IMR-90 (cell line): ENCODE results near the gene EVI5. TPM values are rescaled to one million over a fixed set of nuclear protein-coding genes. Genes with fewer than 3 reads are reported as not detected.

Experiments
- ATAC-seq: fragments of 200-7000 bp; cut with Tn5 transposase; 2 replicates; pipeline ENCODE4 v1.9.1; 2020; ENCODE audit warnings: low read depth, mild to moderate bottlenecking, moderate library complexity
- BruUV-seq: library from RNA; stranded (reverse); fragments of 400-500 nt; replicated peaks from 2 replicates; lab custom pipeline; 2021; lab: Mats Ljungman, UMichigan
- CTCF ChIA-PET: fragments of 300-600 bp; formaldehyde crosslinking; extraction: SDS; loops from one replicate; lab custom pipeline; 2021; ENCODE audit warnings: antibody characterized with exemption; lab: Yijun Ruan, JAX
- POLR2A ChIA-PET: fragments of 300-600 bp; sonication (Branson Sonifier 250); formaldehyde crosslinking; loops from one replicate; lab custom pipeline; 2022; ENCODE audit warnings: antibody characterized with exemption; ENCODE audit not compliant: unreplicated experiment; lab: Charles Lee
- DNase-seq: peaks from one replicate; pipeline ENCODE4 v3.0.0; 2013
- H2AFZ ChIP-seq: replicated peaks from 2 replicates; pipeline ENCODE3; 2013; ENCODE audit warnings: low read length, mild to moderate bottlenecking; ENCODE audit not compliant: poor library complexity
- H2AK5ac ChIP-seq: 2 replicates; pipeline ENCODE4 v1.6.1; 2013; ENCODE audit warnings: low read depth, low read length, inconsistent platforms
- H2AK9ac ChIP-seq: replicated peaks from 2 replicates; pipeline ENCODE3; 2013; ENCODE audit warnings: mild to moderate bottlenecking, low read depth, low read length, moderate library complexity; ENCODE audit not compliant: poor library complexity
- H2BK120ac ChIP-seq: 2 replicates; pipeline ENCODE4 v1.6.1; 2013; ENCODE audit warnings: low read depth, low read length, inconsistent platforms
- H2BK15ac ChIP-seq: 3 replicates; pipeline ENCODE4 v1.6.1; 2013; ENCODE audit warnings: low read depth, low read length, inconsistent platforms
- H2BK20ac ChIP-seq: 2 replicates; pipeline ENCODE4 v1.6.1; 2013; ENCODE audit warnings: low read depth, mild to moderate bottlenecking, inconsistent platforms, low read length, moderate library complexity
- H2BK5ac ChIP-seq: 2 replicates; pipeline ENCODE4 v1.6.1; 2013; ENCODE audit warnings: mild to moderate bottlenecking, low read depth, low read length, inconsistent platforms; ENCODE audit not compliant: poor library complexity, severe bottlenecking
- H3K14ac ChIP-seq: replicated peaks from 2 replicates; pipeline ENCODE4 v1.6.1; 2013; ENCODE audit warnings: low read depth, low read length, inconsistent platforms
- H3K18ac ChIP-seq: 2 replicates; pipeline ENCODE4 v1.6.1; 2013; ENCODE audit warnings: low read depth, low read length, control low read depth
- H3K23ac ChIP-seq: 2 replicates; pipeline ENCODE4 v1.6.1; 2013; ENCODE audit warnings: low read depth, low read length, inconsistent platforms
- H3K27ac ChIP-seq: 2 replicates; pipeline ENCODE4 v1.5.1; 2013; ENCODE audit warnings: mild to moderate bottlenecking, control low read depth, low read length; ENCODE audit not compliant: insufficient read depth
- H3K27me3 ChIP-seq: 2 replicates; pipeline ENCODE4 v1.6.1; 2013; ENCODE audit warnings: low read length; ENCODE audit not compliant: control insufficient read depth, insufficient read depth
- H3K36me3 ChIP-seq: 2 replicates; pipeline ENCODE4 v1.6.1; 2013; ENCODE audit warnings: low read length, mixed read lengths; ENCODE audit not compliant: control insufficient read depth, insufficient read depth
- H3K4ac ChIP-seq: 2 replicates; pipeline ENCODE4 v1.6.1; 2013; ENCODE audit warnings: low read depth, low read length, inconsistent platforms
- H3K4me1 ChIP-seq: 2 replicates; pipeline ENCODE4 v1.6.1; 2013; ENCODE audit warnings: low read length, mixed read lengths; ENCODE audit not compliant: control insufficient read depth, insufficient read depth
- H3K4me2 ChIP-seq: 2 replicates; pipeline ENCODE4 v1.6.1; 2013; ENCODE audit warnings: low read depth, mild to moderate bottlenecking, control low read depth, low read length, moderate library complexity
- H3K4me3 ChIP-seq: 2 replicates; pipeline ENCODE4 v1.5.1; 2013; ENCODE audit warnings: low read depth, mild to moderate bottlenecking, control low read depth, low read length, moderate library complexity; ENCODE audit not compliant: insufficient read depth
- H3K56ac ChIP-seq: 2 replicates; pipeline ENCODE4 v1.6.1; 2013; ENCODE audit warnings: low read length, inconsistent platforms; ENCODE audit not compliant: insufficient read depth; ENCODE audit errors: extremely low read depth
- H3K79me1 ChIP-seq, 2 experiments: 2 replicates each; pipeline ENCODE4 v1.6.1; 2013; ENCODE audit warnings: low read length in 2 of 2, inconsistent platforms in 1 of 2, low read depth in 1 of 2
- H3K9ac ChIP-seq: 2 replicates; pipeline ENCODE4 v1.6.1; 2013; ENCODE audit warnings: low read depth, low read length, control low read depth
- H3K9me1 ChIP-seq: 2 replicates; pipeline ENCODE4 v1.6.1; 2013; ENCODE audit warnings: low read length, inconsistent platforms; ENCODE audit not compliant: insufficient read depth
- H3K9me3 ChIP-seq: 2 replicates; pipeline ENCODE4 v1.6.1; 2013; ENCODE audit warnings: low read length; ENCODE audit not compliant: control insufficient read depth, insufficient read depth
- H4K20me1 ChIP-seq: 2 replicates; pipeline ENCODE4 v1.6.1; 2013; ENCODE audit warnings: low read length, inconsistent platforms; ENCODE audit not compliant: insufficient read depth
- H4K5ac ChIP-seq: 2 replicates; pipeline ENCODE4 v1.6.1; 2013; ENCODE audit warnings: mild to moderate bottlenecking, low read depth, low read length, control low read depth
- H4K8ac ChIP-seq, 2 experiments: 2 replicates each; pipeline ENCODE4 v1.6.1; 2013; ENCODE audit warnings: low read depth in 2 of 2, low read length in 2 of 2, control low read depth in 1 of 2, inconsistent platforms in 1 of 2
- H4K91ac ChIP-seq: 2 replicates; pipeline ENCODE4 v1.6.1; 2013; ENCODE audit warnings: low read depth, low read length, inconsistent platforms; ENCODE audit not compliant: insufficient read depth
- BHLHE40 ChIP-seq: fragments of 150-350 bp; IDR thresholded peaks from 2 replicates; pipeline ENCODE4 v1.6.1; 2016; ENCODE audit warnings: mild to moderate bottlenecking, low read depth, low read length
- CEBPB ChIP-seq: IDR thresholded peaks from 2 replicates; pipeline ENCODE4 v1.6.1; 2012; ENCODE audit warnings: low read depth, low read length, improper control_type of control experiment
- CHD1 ChIP-seq: IDR thresholded peaks from 2 replicates; pipeline ENCODE4 v1.6.1; 2012; ENCODE audit warnings: low read depth, low read length, improper control_type of control experiment
- FOS ChIP-seq: fragments of 150-350 bp; IDR thresholded peaks from 2 replicates; pipeline ENCODE4 v1.6.1; 2016; ENCODE audit warnings: low read depth, low read length
- MAFK ChIP-seq: IDR thresholded peaks from 2 replicates; pipeline ENCODE4 v1.6.1; 2012; ENCODE audit warnings: low read depth, low read length, improper control_type of control experiment
- MAZ ChIP-seq: IDR thresholded peaks from 2 replicates; pipeline ENCODE4 v1.6.1; 2012; ENCODE audit warnings: low read depth, mild to moderate bottlenecking, low read length, improper control_type of control experiment, moderate library complexity, borderline replicate concordance
- MXI1 ChIP-seq: IDR thresholded peaks from 2 replicates; pipeline ENCODE4 v1.6.1; 2012; ENCODE audit warnings: low read depth, mild to moderate bottlenecking, low read length, moderate library complexity, borderline replicate concordance
- NFE2L2 ChIP-seq: fragments of 150-350 bp; IDR thresholded peaks from 2 replicates; pipeline ENCODE4 v1.6.1; 2016; ENCODE audit warnings: low read depth, mild to moderate bottlenecking, low read length
- POLR2A ChIP-seq: IDR thresholded peaks from 2 replicates; pipeline ENCODE4 v1.6.1; 2012; ENCODE audit warnings: mild to moderate bottlenecking, low read depth, low read length
- RAD21 ChIP-seq: IDR thresholded peaks from 2 replicates; pipeline ENCODE4 v1.6.1; 2012; ENCODE audit warnings: low read length, improper control_type of control experiment
- RCOR1 ChIP-seq: IDR thresholded peaks from 2 replicates; pipeline ENCODE4 v1.6.1; 2012; ENCODE audit warnings: mild to moderate bottlenecking, low read length, improper control_type of control experiment; ENCODE audit not compliant: insufficient replicate concordance
- RFX5 ChIP-seq: IDR thresholded peaks from 2 replicates; pipeline ENCODE4 v1.8.0; 2012; ENCODE audit warnings: low read depth, mild to moderate bottlenecking, low read length, moderate library complexity
- SMC3 ChIP-seq: fragments of 150-350 bp; IDR thresholded peaks from 2 replicates; pipeline ENCODE4 v1.6.1; 2016; ENCODE audit warnings: low read depth, mild to moderate bottlenecking, antibody characterized with exemption, low read length, moderate library complexity
- WGBS, 2 experiments: methylation state at CpG; one replicate each; pipeline versions ENCODE4 v1.1.5 to v1.1.7; 2013; ENCODE audit warnings: missing lambda C conversion rate in 2 of 2; ENCODE audit not compliant: insufficient read length in 1 of 2; ENCODE audit errors: extremely low coverage in 2 of 2; 5-methylcytosine and 5-hydroxymethylcytosine counted together
- dilution Hi-C: fragments of 300-500 bp; cut with HindIII; formaldehyde crosslinking; loops from one replicate; pipeline ENCODE4 v1.14.3; 2018; ENCODE audit warnings: low sequenced_read_pairs; ENCODE audit not compliant: unreplicated experiment
- in situ Hi-C: fragments of 300-500 bp; cut with MboI; formaldehyde crosslinking; loops from 3 replicates; pipeline ENCODE4 v1.14.3; 2019; ENCODE audit warnings: low sequenced_read_pairs, inconsistent platforms, mixed read lengths
- intact Hi-C: fragments of 100-400 bp; cut with micrococcal nuclease; formaldehyde crosslinking; loops from 2 replicates; pipeline ENCODE4 v1.10.0; 2022
- polyA plus RNA-seq, 3 experiments: library from polyadenylated mRNA; depleted of rRNA; stranded (reverse); fragments of >200 nt; gene quantifications; 2 replicates each; pipeline ENCODE4 v1.2.3, GENCODE V29; 2012; ENCODE audit warnings: low replicate concordance in 1 of 3
- total RNA-seq: library from RNA; depleted of rRNA; stranded (reverse); fragments of >200 nt; gene quantifications from 2 replicates; pipeline ENCODE4 v1.2.3, GENCODE V29; 2012
- TF ChIP-seq, protein P1 (sequence below): fragments of 150-350 bp; IDR thresholded peaks from 2 replicates; pipeline ENCODE4 v1.6.1; 2017; ENCODE audit warnings: mild to moderate bottlenecking, antibody characterized with exemption, low read length, low read depth
- TF ChIP-seq, protein P2 (sequence below): conservative IDR thresholded peaks from 2 replicates; pipeline ENCODE4 v1.5.1; 2012; ENCODE audit warnings: mild to moderate bottlenecking, low read depth, low read length, improper control_type of control experiment
- TF ChIP-seq, protein P3 (sequence below): fragments of 150-350 bp; IDR thresholded peaks from 2 replicates; pipeline ENCODE4 v1.6.1; 2016; ENCODE audit warnings: low read depth, mild to moderate bottlenecking, low read length, moderate library complexity, borderline replicate concordance

The EVI5 gene
- total and polyA plus RNA-seq, 2 of the 4 experiments (the other 2 are of a cell fraction), result 13.9 to 26.9 TPM

DNA sequence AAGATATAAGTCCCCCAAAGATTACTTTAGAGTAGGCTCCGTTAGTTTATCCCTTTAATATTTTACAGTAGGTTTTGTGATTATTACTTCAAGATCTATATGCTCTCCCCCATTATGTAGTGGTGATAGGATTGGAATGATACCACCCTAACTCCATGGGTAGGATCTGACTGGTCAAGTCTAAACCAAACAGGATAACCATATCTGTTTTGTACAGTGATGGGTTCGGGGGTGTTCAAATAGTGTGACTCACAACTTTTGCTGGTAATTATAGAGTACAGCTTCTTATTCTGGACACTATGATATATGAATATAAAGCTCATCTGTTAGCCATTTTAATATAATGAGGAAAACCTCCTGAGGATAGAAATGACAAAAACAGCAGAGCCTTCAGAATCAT lies 212.4 kb downstream of the EVI5 start:
- intact Hi-C loops, result no loop called here
- DNase-seq (no peak), ATAC-seq (no peak)
- H3K14ac ChIP-seq, result no peak overlapping the region
- H3K4me2 ChIP-seq, result no peak overlapping the region
- H3K56ac ChIP-seq, result no peak overlapping the region
- CTCF ChIA-PET, result no interaction called here
- POLR2A ChIA-PET, result no interaction called here
- H3K79me1 ChIP-seq, result peaks cover 0 to 3% of the 10 kb centered on the region in 2 experiments; a peak in 1 of 4 replicates
- no peak overlapping the region for H2BK120ac ChIP-seq
- H3K23ac ChIP-seq, result no peak overlapping the region
- no peaks in the 10 kb centered on the region for H3K4me1 ChIP-seq
- H3K27ac ChIP-seq, result no peak overlapping the region
- peaks cover 2% of the 10 kb centered on the region; the same call in 1 of the 2 replicates for H3K36me3 ChIP-seq
- no peaks in the 10 kb centered on the region for H4K20me1 ChIP-seq
- dilution Hi-C loops, result no loop called here
- no peaks in the 10 kb centered on the region for H3K27me3 ChIP-seq
- no peak overlapping the region for H2BK5ac ChIP-seq
- no peak overlapping the region for H3K18ac ChIP-seq
- H4K5ac ChIP-seq, result no peak overlapping the region
- H4K8ac ChIP-seq, result no peak overlapping the region
- H3K4me3 ChIP-seq, result no peak overlapping the region
- H3K9ac ChIP-seq, result no peak overlapping the region
- H3K4ac ChIP-seq, result no peak overlapping the region
- no peaks in the 10 kb centered on the region for H3K9me3 ChIP-seq
- H3K9me1 ChIP-seq, result no peaks in the 10 kb centered on the region
- no TSS peak for BruUV-seq
- H2AFZ ChIP-seq, result no peak overlapping the region
- no peak overlapping the region for H4K91ac ChIP-seq
- in situ Hi-C loops, result no loop called here
- WGBS, 2 experiments, result no CpG with 5 or more reads among the region's 2 CpGs
- H2BK15ac ChIP-seq, result no peak overlapping the region
- H2BK20ac ChIP-seq, result no peak overlapping the region
- H2AK5ac ChIP-seq, result no peak overlapping the region
- TF ChIP-seq RFX5 (no peak), RAD21 (no peak), MXI1 (no peak), FOS (no peak), CEBPB (no peak), SMC3 (no peak), POLR2A (no peak), CHD1 (no peak), NFE2L2 (no peak), MAFK (no peak), MAZ (no peak), RCOR1 (no peak), BHLHE40 (no peak)
- TF ChIP-seq, protein P1, sequence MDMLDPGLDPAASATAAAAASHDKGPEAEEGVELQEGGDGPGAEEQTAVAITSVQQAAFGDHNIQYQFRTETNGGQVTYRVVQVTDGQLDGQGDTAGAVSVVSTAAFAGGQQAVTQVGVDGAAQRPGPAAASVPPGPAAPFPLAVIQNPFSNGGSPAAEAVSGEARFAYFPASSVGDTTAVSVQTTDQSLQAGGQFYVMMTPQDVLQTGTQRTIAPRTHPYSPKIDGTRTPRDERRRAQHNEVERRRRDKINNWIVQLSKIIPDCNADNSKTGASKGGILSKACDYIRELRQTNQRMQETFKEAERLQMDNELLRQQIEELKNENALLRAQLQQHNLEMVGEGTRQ, result no peak
- TF ChIP-seq, protein P2, sequence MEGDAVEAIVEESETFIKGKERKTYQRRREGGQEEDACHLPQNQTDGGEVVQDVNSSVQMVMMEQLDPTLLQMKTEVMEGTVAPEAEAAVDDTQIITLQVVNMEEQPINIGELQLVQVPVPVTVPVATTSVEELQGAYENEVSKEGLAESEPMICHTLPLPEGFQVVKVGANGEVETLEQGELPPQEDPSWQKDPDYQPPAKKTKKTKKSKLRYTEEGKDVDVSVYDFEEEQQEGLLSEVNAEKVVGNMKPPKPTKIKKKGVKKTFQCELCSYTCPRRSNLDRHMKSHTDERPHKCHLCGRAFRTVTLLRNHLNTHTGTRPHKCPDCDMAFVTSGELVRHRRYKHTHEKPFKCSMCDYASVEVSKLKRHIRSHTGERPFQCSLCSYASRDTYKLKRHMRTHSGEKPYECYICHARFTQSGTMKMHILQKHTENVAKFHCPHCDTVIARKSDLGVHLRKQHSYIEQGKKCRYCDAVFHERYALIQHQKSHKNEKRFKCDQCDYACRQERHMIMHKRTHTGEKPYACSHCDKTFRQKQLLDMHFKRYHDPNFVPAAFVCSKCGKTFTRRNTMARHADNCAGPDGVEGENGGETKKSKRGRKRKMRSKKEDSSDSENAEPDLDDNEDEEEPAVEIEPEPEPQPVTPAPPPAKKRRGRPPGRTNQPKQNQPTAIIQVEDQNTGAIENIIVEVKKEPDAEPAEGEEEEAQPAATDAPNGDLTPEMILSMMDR, result no peak
- TF ChIP-seq, protein P3, sequence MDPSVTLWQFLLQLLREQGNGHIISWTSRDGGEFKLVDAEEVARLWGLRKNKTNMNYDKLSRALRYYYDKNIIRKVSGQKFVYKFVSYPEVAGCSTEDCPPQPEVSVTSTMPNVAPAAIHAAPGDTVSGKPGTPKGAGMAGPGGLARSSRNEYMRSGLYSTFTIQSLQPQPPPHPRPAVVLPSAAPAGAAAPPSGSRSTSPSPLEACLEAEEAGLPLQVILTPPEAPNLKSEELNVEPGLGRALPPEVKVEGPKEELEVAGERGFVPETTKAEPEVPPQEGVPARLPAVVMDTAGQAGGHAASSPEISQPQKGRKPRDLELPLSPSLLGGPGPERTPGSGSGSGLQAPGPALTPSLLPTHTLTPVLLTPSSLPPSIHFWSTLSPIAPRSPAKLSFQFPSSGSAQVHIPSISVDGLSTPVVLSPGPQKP, result no peak
- H2AK9ac ChIP-seq, result no peak overlapping the region
